Peyer's patch (tissue), 4 donors: ENCODE measurements around the gene CYBB.

ENCODE experiments used
- CTCF ChIP-seq, 6 experiments: fragments of 450-650 bp in 4 of 6; fragments of 200-600 bp in 2 of 6; sonication (generic) in 1 of 6; IDR thresholded peaks; one replicate each; pipeline ENCODE4 v1.5.1; 2017 to 2019; ENCODE audit warnings: antibody characterized with exemption in 6 of 6, mild to moderate bottlenecking in 3 of 6, moderate library complexity in 1 of 6
- POLR2A ChIP-seq, 2 donors: fragments of 450-650 bp; IDR thresholded peaks; one replicate each; pipeline ENCODE4 v1.5.1; 2017; ENCODE audit warnings: antibody characterized with exemption in 2 of 2, mild to moderate bottlenecking in 2 of 2, moderate library complexity in 2 of 2

GRCh38 chrX:37752281-37752680 is 27.6 kb upstream of the CYBB start:
- TF ChIP-seq CTCF (IDR thresholded peaks at IDR 0.05) (no peak), POLR2A (IDR thresholded peaks at IDR 0.05) (no peak)
